ENCODE results near the gene OPTC.
A peak's percentile ranks its signal among the peaks of the same experiment; 100 is the strongest.

OPTC gene

GRCh38 chr1:203509135-203509534 lies 15.2 kb downstream of the OPTC start:
- no peak for DNase-seq (ENCODE audit: low read depth)
- TF ChIP-seq MAX (IDR thresholded peaks at IDR 0.05; ENCODE audit: low read depth, low read length) (no peak), MYC (IDR thresholded peaks at IDR 0.05; ENCODE audit: low read depth, low read length) (no peak), CTCF (IDR thresholded peaks at IDR 0.05; ENCODE audit: low read depth, low read length) (no peak), POLR2A (IDR thresholded peaks at IDR 0.05; ENCODE audit: extremely low read depth, insufficient read length) (no peak)
- H3K4me3 ChIP-seq (ENCODE audit: low read depth, low read length), result no peak overlapping the region

GRCh38 chr1:203511513-203511912 lies 17.6 kb downstream of the OPTC start:
- H3K4me3 ChIP-seq (ENCODE audit: low read depth, low read length), result no peak overlapping the region
- no peak for DNase-seq (ENCODE audit: low read depth)
- no peak for TF ChIP-seq MYC (IDR thresholded peaks at IDR 0.05; ENCODE audit: low read depth, low read length)
- no peak for TF ChIP-seq POLR2A (IDR thresholded peaks at IDR 0.05; ENCODE audit: extremely low read depth, insufficient read length)
- TF ChIP-seq CTCF (IDR thresholded peaks at IDR 0.05; ENCODE audit: low read depth, low read length), result no peak
- no peak for TF ChIP-seq MAX (IDR thresholded peaks at IDR 0.05; ENCODE audit: low read depth, low read length)

- TF ChIP-seq CTCF (IDR thresholded peaks at IDR 0.05; ENCODE audit: low read depth, low read length), result no peak
- H3K4me3 ChIP-seq (ENCODE audit: low read depth, low read length), result no peak overlapping the region
- no peak for DNase-seq (ENCODE audit: low read depth)
Observed at GRCh38 chr1:203511930-203512329, 18.0 kb downstream of the OPTC start.

GRCh38 chr1:203512517-203512847 lies 18.5 kb downstream of the OPTC start:
- DNase-seq (ENCODE audit: low read depth), result no peak
- TF ChIP-seq MYC (IDR thresholded peaks at IDR 0.05; ENCODE audit: low read depth, low read length) (no peak), CTCF (IDR thresholded peaks at IDR 0.05; ENCODE audit: low read depth, low read length) (no peak), POLR2A (IDR thresholded peaks at IDR 0.05; ENCODE audit: extremely low read depth, insufficient read length) (no peak), MAX (IDR thresholded peaks at IDR 0.05; ENCODE audit: low read depth, low read length) (no peak)
- no peak overlapping the region for H3K4me3 ChIP-seq (ENCODE audit: low read depth, low read length)

- peak; percentile 68 for DNase-seq (ENCODE audit: low read depth)
- no peak overlapping the region for H3K4me3 ChIP-seq (ENCODE audit: low read depth, low read length)
- no peak for TF ChIP-seq POLR2A (IDR thresholded peaks at IDR 0.05; ENCODE audit: extremely low read depth, insufficient read length)
- TF ChIP-seq MAX (IDR thresholded peaks at IDR 0.05; ENCODE audit: low read depth, low read length), result peak; percentile 92
- TF ChIP-seq MYC (IDR thresholded peaks at IDR 0.05; ENCODE audit: low read depth, low read length), result peak; percentile 44; the same call in 1 of the 2 replicates
Observed at GRCh38 chr1:203512848-203513584, 19.1 kb downstream of the OPTC start.

- DNase-seq (ENCODE audit: low read depth), result no peak
- H3K4me3 ChIP-seq (ENCODE audit: low read depth, low read length), result no peak overlapping the region
- no peak for TF ChIP-seq MAX (IDR thresholded peaks at IDR 0.05; ENCODE audit: low read depth, low read length)
- TF ChIP-seq MYC (IDR thresholded peaks at IDR 0.05; ENCODE audit: low read depth, low read length), result no peak
- no peak for TF ChIP-seq CTCF (IDR thresholded peaks at IDR 0.05; ENCODE audit: low read depth, low read length)
- no peak for TF ChIP-seq POLR2A (IDR thresholded peaks at IDR 0.05; ENCODE audit: extremely low read depth, insufficient read length)
Observed at GRCh38 chr1:203513585-203514031, 19.7 kb downstream of the OPTC start.

Data from NB4 (cell line).